AG09309 (cell line): ENCODE results near the gene AK1.

ENCODE experiments used
- DNase-seq: peaks from one replicate; pipeline ENCODE4 v3.0.0-alpha.2; 2010; ENCODE audit warnings: low read depth
- H3K4me3 ChIP-seq: 2 replicates; pipeline ENCODE4 v1.5.1; 2011; ENCODE audit warnings: mild to moderate bottlenecking, low read depth, low read length, moderate library complexity; ENCODE audit not compliant: control insufficient read depth
- TF ChIP-seq, protein P1 (sequence below): IDR thresholded peaks from 2 replicates; pipeline ENCODE4 v1.5.1; 2011; ENCODE audit warnings: mild to moderate bottlenecking, low read depth, low read length, inconsistent platforms; ENCODE audit not compliant: insufficient read depth, control insufficient read depth; ENCODE audit errors: missing control alignments

AK1 gene

DNA sequence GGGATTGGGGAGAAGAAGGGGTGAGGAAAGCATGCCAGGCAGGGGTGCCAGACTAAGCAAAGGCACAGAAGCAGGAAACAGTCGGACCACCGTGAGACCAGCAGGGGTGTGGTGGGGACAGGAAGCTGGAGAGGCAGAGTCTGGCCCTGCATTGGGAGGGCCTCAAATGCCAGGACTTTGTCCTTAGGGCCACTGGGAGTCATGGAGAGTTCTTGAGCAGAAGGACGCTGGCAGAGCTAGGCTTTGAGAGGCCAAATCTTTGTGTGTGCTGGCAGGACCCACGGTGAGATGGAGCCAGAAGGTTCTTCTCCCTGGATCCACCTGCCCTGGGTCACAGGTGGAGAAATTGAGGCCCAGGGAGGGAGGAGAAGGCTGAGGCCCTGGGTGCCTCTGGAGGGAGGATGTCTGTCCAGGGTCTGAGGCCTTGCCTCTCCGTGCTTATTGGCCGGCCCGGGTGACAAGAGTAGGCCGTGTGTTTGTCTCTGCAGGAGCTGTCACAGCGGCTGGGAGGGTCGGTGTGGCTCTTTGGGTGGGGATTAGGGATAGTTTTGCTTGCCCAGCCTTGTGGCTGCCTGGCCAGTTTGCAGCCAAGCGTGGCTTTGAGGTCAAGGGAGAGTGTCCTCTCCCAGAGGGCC is 21.3 kb downstream of the AK1 start:
- TF ChIP-seq, protein P1, sequence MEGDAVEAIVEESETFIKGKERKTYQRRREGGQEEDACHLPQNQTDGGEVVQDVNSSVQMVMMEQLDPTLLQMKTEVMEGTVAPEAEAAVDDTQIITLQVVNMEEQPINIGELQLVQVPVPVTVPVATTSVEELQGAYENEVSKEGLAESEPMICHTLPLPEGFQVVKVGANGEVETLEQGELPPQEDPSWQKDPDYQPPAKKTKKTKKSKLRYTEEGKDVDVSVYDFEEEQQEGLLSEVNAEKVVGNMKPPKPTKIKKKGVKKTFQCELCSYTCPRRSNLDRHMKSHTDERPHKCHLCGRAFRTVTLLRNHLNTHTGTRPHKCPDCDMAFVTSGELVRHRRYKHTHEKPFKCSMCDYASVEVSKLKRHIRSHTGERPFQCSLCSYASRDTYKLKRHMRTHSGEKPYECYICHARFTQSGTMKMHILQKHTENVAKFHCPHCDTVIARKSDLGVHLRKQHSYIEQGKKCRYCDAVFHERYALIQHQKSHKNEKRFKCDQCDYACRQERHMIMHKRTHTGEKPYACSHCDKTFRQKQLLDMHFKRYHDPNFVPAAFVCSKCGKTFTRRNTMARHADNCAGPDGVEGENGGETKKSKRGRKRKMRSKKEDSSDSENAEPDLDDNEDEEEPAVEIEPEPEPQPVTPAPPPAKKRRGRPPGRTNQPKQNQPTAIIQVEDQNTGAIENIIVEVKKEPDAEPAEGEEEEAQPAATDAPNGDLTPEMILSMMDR, result no peak
- DNase-seq, result no peak
- H3K4me3 ChIP-seq, result no peak overlapping the region

DNA sequence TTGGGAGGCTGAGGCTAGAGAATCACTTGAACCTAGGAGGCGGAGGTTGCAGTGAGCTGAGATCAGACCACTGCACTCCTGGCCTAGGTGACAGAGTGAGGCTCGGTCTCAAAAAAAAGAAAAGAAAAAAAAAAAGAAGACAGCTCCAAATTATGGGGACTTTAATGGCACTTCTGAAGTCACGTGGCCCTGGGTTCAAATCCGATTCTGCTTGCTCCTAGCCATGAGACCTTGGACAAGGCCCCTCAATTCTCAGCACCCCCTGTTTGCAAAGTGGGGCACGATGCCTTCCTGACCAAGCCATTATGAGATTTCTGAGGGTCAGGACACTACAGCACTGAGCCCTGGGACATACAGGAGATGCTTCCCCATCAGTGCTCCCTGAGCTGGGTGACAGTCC is 22.0 kb downstream of the AK1 start:
- no peak overlapping the region for H3K4me3 ChIP-seq
- no peak for DNase-seq
- TF ChIP-seq, protein P1, result no peak

DNA sequence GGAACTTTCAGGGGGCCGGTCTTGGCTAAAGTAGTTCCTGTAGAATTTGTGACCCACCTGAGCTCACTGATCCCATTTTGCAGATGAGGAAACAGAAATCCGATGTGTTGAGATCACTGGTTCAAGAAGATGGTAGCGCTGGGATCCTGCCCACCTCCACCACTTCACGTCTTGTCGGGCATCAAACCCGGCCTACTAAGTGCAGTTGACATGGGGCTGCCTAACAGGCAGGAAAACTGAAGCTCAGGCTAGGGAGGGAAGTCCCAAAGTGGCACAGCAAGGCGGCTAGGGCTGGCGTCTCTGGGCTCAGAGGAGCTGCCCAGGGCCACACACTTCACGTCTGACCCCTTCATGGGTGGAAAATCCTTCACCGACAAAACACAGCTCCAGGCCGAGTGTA is 22.5 kb downstream of the AK1 start:
- peak overlapping the region; percentile 84 for H3K4me3 ChIP-seq
- TF ChIP-seq, protein P1, result no peak
- no peak for DNase-seq

DNA sequence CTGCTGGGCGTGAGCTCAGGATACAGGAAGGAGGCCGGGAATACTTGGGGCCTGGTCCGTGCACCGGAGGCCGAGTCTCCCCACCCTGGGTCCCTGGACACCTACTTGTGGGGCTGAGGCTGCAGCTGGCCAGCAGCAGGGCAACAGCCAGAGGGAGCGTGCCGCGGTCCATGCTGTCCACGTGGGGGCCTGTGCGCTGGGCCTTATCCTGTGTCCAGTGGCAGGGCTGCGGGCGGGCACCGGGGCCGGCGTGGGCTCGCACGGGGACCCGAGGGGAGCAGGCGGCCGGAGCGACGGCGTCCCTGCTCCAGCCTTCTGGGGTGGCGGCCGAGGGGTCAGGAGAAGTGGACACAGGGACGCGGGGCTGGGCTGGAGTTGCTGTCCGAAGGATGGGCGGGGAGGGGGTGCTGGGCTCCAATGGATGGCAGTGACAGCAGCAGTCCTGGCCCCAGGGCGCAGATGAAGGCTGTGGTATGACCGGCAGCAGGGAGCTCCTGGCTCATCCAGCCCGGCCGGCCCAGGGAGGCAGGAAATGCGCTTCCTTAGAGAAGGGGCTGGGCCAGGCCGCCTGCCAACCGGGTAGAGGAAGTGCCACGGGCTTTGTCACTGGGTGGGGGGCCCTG is 23.2 kb downstream of the AK1 start, which contains the start of gene ENG:
Gene ENG (minus strand): TSS at position 475 of the 623 bp plus-strand sequence. CDS start 303 bp downstream, at position 172.
- TF ChIP-seq, protein P1, result peak; percentile 18
- peak within 1 kb of the TSS; percentile 84 for H3K4me3 ChIP-seq
- DNase-seq, result no peak

DNA sequence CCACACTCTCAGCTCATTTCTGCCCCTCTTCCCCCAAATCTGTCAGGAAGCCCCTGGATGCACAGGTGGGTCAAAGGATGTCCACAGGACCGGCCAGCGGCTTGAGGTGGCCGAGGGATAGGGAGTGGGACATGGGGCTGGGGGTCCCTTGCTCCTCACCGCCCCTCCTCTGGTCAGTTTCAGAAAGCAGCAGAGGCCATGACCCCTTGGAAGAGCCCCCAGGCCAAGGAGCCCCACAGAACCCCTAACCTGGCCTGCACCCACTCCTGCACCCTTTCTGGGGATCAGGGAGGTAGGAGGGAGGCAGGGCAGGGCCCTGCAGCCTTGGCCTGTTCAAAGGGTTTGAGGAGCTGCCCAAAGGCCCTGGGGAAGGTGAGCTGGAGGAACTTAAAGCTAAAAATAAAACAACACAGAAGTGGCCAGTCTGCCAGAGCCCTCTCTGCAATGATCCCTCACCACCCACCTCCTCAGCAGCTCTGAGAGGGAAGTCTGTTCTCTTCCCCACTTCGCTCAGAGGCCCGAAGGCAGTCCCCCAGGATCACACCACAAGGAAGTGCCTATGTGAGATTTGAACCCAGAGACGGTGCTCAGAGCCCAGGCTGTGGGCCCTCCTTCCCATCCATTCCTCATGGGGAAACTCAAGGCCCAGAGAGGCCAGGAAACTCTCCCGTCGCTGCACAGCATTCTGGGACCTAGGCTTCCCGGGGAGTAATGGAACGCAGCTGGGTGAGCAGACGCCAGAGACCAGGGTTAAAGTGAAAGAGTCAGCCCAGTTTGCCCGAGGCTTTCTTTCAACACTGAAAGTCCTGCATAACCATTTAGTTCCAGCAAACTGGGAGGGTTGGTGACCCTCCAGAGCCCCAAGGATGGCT is 23.9 kb downstream of the AK1 start:
- DNase-seq, result no peak
- H3K4me3 ChIP-seq, result peak overlapping the region; percentile 84
- TF ChIP-seq, protein P1, result no peak

DNA sequence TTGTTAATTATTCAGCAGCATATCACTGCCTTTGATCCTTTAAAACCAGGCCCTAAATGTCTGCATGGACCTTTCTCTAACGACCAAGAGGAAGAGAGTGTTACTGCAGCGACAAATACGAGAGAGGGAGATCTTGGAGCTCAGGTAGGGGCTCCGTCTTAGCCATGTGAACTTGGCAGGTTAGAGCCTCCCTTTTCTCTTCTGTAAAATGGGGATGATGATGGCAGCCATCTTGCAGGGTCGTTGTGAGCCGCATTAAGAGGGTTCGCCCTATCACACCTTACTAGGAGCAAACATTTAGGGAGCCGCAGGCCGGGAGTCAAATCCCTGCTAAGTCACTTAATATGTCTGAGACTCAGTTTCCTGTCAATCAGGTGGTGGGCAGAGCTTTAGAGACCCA is 24.6 kb downstream of the AK1 start:
- TF ChIP-seq, protein P1, result no peak
- H3K4me3 ChIP-seq, result peak overlapping the region; percentile 84
- no peak for DNase-seq
